HepG2 (cell line): ENCODE measurements around the gene TCF20. TPM values are rescaled to one million over a fixed set of nuclear protein-coding genes. Genes with fewer than 3 reads are reported as not detected.

ENCODE experiments used
- BHLHE40 ChIP-seq: IDR thresholded peaks from 2 replicates; pipeline ENCODE4 v1.6.1; 2011; ENCODE audit warnings: low read length, improper control_type of control experiment
- CBX2 ChIP-seq, 2 experiments: fragments of 200-600 bp in 1 of 2; sonication (generic); formaldehyde crosslinking in 1 of 2; IDR thresholded peaks; 2 replicates each; pipeline versions ENCODE4 v1.7.0 to v1.8.1; 2018 to 2022; ENCODE audit warnings: low read depth in 2 of 2, low read length in 1 of 2, mild to moderate bottlenecking in 1 of 2, missing genetic modification reagents in 1 of 2
- CEBPZ ChIP-seq: IDR thresholded peaks from 2 replicates; pipeline ENCODE4 v1.6.1; 2012; ENCODE audit warnings: low read length, improper control_type of control experiment
- HCFC1 ChIP-seq: fragments of 150-350 bp; IDR thresholded peaks from 2 replicates; pipeline ENCODE4 v1.6.1; 2014; ENCODE audit warnings: low read depth, low read length
- HNRNPL ChIP-seq: fragments of 200-400 bp; formaldehyde crosslinking; IDR thresholded peaks from 2 replicates; pipeline ENCODE4 v1.6.1; 2017; ENCODE audit warnings: mild to moderate bottlenecking, low read depth, low read length
- ISX ChIP-seq: sonication (generic); formaldehyde crosslinking; conservative IDR thresholded peaks from 2 replicates; pipeline ENCODE4 v1.5.0; 2020; ENCODE audit warnings: missing genetic modification reagents
- MAX ChIP-seq: IDR thresholded peaks from 2 replicates; pipeline ENCODE4 v1.6.1; 2012; ENCODE audit warnings: inconsistent platforms
- MAZ ChIP-seq, 2 experiments: sonication (generic) in 1 of 2; formaldehyde crosslinking in 1 of 2; IDR thresholded peaks; 2 replicates each; pipeline versions ENCODE4 v1.5.0 to v1.6.1; 2012 to 2020; ENCODE audit warnings: low read depth in 2 of 2, mild to moderate bottlenecking in 2 of 2, borderline replicate concordance in 1 of 2, improper control_type of control experiment in 1 of 2, low read length in 1 of 2, missing genetic modification reagents in 1 of 2, moderate library complexity in 1 of 2
- NFE2L1 ChIP-seq: sonication (generic); formaldehyde crosslinking; IDR thresholded peaks from 2 replicates; pipeline ENCODE4 v1.4.0; 2020; ENCODE audit warnings: missing genetic modification reagents, mild to moderate bottlenecking, borderline replicate concordance
- PHF21A ChIP-seq: sonication (generic); formaldehyde crosslinking; IDR thresholded peaks from 2 replicates; pipeline ENCODE4 v1.5.0; 2020; ENCODE audit warnings: mild to moderate bottlenecking, missing genetic modification reagents
- PHF8 ChIP-seq: sonication (generic); formaldehyde crosslinking; IDR thresholded peaks from 2 replicates; pipeline ENCODE4 v1.5.0; 2020; ENCODE audit warnings: missing genetic modification reagents
- RAD21 ChIP-seq: fragments of 450-650 bp; formaldehyde crosslinking; IDR thresholded peaks from 2 replicates; pipeline ENCODE4 v1.5.0; 2020; ENCODE audit warnings: mild to moderate bottlenecking
- REXO4 ChIP-seq: sonication (generic); formaldehyde crosslinking; IDR thresholded peaks from 2 replicates; pipeline ENCODE4 v1.8.0; 2022; ENCODE audit warnings: missing genetic modification reagents, mild to moderate bottlenecking, borderline replicate concordance
- RFXANK ChIP-seq: IDR thresholded peaks from 2 replicates; pipeline ENCODE4 v1.6.1; 2016
- SKI ChIP-seq: fragments of 450-650 bp; IDR thresholded peaks from one replicate; pipeline ENCODE4 v1.6.1; 2018; ENCODE audit warnings: mild to moderate bottlenecking; ENCODE audit not compliant: partially characterized antibody
- XBP1 ChIP-seq: sonication (generic); formaldehyde crosslinking; IDR thresholded peaks from 2 replicates; pipeline ENCODE4 v1.5.0; 2020; ENCODE audit warnings: missing genetic modification reagents
- ZNF232 ChIP-seq: sonication (generic); formaldehyde crosslinking; IDR thresholded peaks from 2 replicates; pipeline ENCODE4 v1.4.0; 2020; ENCODE audit warnings: missing genetic modification reagents, borderline replicate concordance
- ZNF530 ChIP-seq: sonication (generic); formaldehyde crosslinking; IDR thresholded peaks from 2 replicates; pipeline ENCODE4 v1.5.0; 2020; ENCODE audit warnings: low read depth, mild to moderate bottlenecking, missing genetic modification reagents
- ZNF549 ChIP-seq: sonication (generic); formaldehyde crosslinking; IDR thresholded peaks from 2 replicates; pipeline ENCODE4 v1.5.0; 2020; ENCODE audit warnings: missing genetic modification reagents
- ZNF570 ChIP-seq: sonication (generic); formaldehyde crosslinking; IDR thresholded peaks from 2 replicates; pipeline ENCODE4 v1.4.0; 2020; ENCODE audit warnings: mild to moderate bottlenecking, missing genetic modification reagents, borderline replicate concordance
- ZNF629 ChIP-seq: sonication (generic); formaldehyde crosslinking; conservative IDR thresholded peaks from 2 replicates; pipeline ENCODE4 v1.5.0; 2020; ENCODE audit warnings: missing genetic modification reagents
- ZNF720 ChIP-seq: sonication (generic); formaldehyde crosslinking; IDR thresholded peaks from 2 replicates; pipeline ENCODE4 v1.4.0; 2020; ENCODE audit warnings: missing genetic modification reagents
- ZNF747 ChIP-seq: sonication (generic); formaldehyde crosslinking; IDR thresholded peaks from 2 replicates; pipeline ENCODE4 v1.8.1; 2023; ENCODE audit warnings: missing genetic modification reagents, mild to moderate bottlenecking, borderline replicate concordance
- ZNF768 ChIP-seq: sonication (generic); formaldehyde crosslinking; IDR thresholded peaks from 2 replicates; pipeline ENCODE4 v1.4.0; 2020; ENCODE audit warnings: missing genetic modification reagents
- ZNF776 ChIP-seq: sonication (generic); formaldehyde crosslinking; IDR thresholded peaks from 2 replicates; pipeline ENCODE4 v1.4.0; 2020; ENCODE audit warnings: mild to moderate bottlenecking, missing genetic modification reagents
- ZNF781 ChIP-seq: sonication (generic); formaldehyde crosslinking; IDR thresholded peaks from 2 replicates; pipeline ENCODE4 v1.5.1; 2020; ENCODE audit warnings: borderline replicate concordance, mild to moderate bottlenecking, missing genetic modification reagents; ENCODE audit errors: not compliant biosample characterization
- ZNF878 ChIP-seq: sonication (generic); formaldehyde crosslinking; IDR thresholded peaks from 2 replicates; pipeline ENCODE4 v1.8.1; 2023; ENCODE audit warnings: mild to moderate bottlenecking, missing genetic modification reagents, moderate library complexity
- ZSCAN31 ChIP-seq: sonication (generic); formaldehyde crosslinking; IDR thresholded peaks from 2 replicates; pipeline ENCODE4 v1.5.0; 2020; ENCODE audit warnings: low read depth, mild to moderate bottlenecking, missing genetic modification reagents
- ZZZ3 ChIP-seq: sonication (generic); formaldehyde crosslinking; IDR thresholded peaks from 2 replicates; pipeline ENCODE4 v1.4.0; 2020; ENCODE audit warnings: missing genetic modification reagents, mild to moderate bottlenecking, borderline replicate concordance
- polyA plus RNA-seq, 8 experiments: library from polyadenylated mRNA; depleted of rRNA in 3 of 8; stranded (reverse) in 7 of 8; unstranded in 1 of 8; fragments of >200 nt; fragmentation: Illumina TruSeq in 4 of 8; extraction: Trizol in 4 of 8; gene quantifications; 2 replicates each; pipeline versions ENCODE4 v1.2.1 to v1.2.3, GENCODE V29; 2011 to 2016; ENCODE audit warnings: low read depth in 4 of 8, missing spikeins in 1 of 8, mixed read lengths in 1 of 8; ENCODE audit not compliant: insufficient read depth in 1 of 8
- total RNA-seq, 5 experiments: library from RNA; depleted of rRNA; stranded (reverse); fragments of >200 nt; fragmentation: Illumina TruSeq; extraction: Trizol; gene quantifications; 2 replicates each; pipeline ENCODE4 v1.2.3, GENCODE V29; 2016; ENCODE audit warnings: low read depth in 1 of 5
- TF ChIP-seq, protein P1 (sequence below): sonication (generic); formaldehyde crosslinking; IDR thresholded peaks from 2 replicates; pipeline ENCODE4 v1.8.1; 2022; ENCODE audit warnings: mild to moderate bottlenecking, missing genetic modification reagents

Gene TCF20
- total and polyA plus RNA-seq, 2 of the 13 experiments (the other 11 are each of a cell fraction or from before 2014, with no cell fraction given), result 12.8 to 23.7 TPM

DNA sequence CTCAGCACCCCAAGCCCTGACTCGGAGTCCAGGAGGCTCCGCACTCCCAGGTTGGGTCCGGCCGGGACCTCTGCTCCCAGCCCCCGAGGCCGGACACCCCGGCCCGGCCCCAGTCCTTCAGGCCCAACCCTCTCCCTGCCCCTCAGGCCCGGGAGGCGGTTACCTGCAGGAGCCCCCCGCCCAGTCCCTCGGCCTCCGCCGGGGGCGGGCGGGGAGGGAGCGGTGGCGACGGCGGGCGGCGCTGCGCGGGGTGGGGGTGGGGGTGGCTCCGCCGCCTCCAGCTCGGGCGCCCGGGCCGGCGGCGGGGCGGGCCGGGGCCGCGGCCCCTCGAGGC lies 310 bp downstream of the TCF20 start (continued):
- TF ChIP-seq ZNF720 (CRISPR knock-in tag) (no peak), CEBPZ (no peak), BHLHE40 (no peak), PHF8 (CRISPR knock-in tag) (peak; percentile 42), PHF21A (CRISPR knock-in tag) (no peak), RAD21 (CRISPR knock-in tag) (no peak), SKI (no peak), CBX2 (IDR thresholded peaks at IDR 0.05; ENCODE audit: low read depth, low read length) (no peak), CBX2 (CRISPR knock-in tag; IDR thresholded peaks at IDR 0.05; ENCODE audit: low read depth) (no peak), ZNF768 (0 out of 2 replicates have a peak, but pooled peaks have one; percentile 4), ZNF530 (CRISPR knock-in tag) (no peak), ZZZ3 (CRISPR knock-in tag) (no peak), ISX (no peak), ZNF629 (no peak), NFE2L1 (CRISPR knock-in tag) (no peak), XBP1 (CRISPR knock-in tag) (no peak), ZNF570 (CRISPR knock-in tag) (no peak), ZNF747 (CRISPR knock-in tag) (no peak), ZNF878 (CRISPR knock-in tag) (no peak), ZNF549 (no peak), ZSCAN31 (CRISPR knock-in tag) (no peak), HNRNPL (0 out of 2 replicates have a peak, but pooled peaks have one; percentile 11), REXO4 (CRISPR knock-in tag) (no peak), ZNF776 (CRISPR knock-in tag) (no peak), RFXANK (CRISPR knock-in tag) (no peak), MAZ (IDR thresholded peaks at IDR 0.05; ENCODE audit: borderline replicate concordance, low read depth, low read length) (no peak), MAZ (CRISPR knock-in tag; IDR thresholded peaks at IDR 0.05; ENCODE audit: low read depth) (no peak; the same call in 1 of the 2 replicates), MAX (no peak), HCFC1 (no peak), ZNF232 (CRISPR knock-in tag) (no peak), ZNF781 (CRISPR knock-in tag) (no peak)
- TF ChIP-seq, protein P1, sequence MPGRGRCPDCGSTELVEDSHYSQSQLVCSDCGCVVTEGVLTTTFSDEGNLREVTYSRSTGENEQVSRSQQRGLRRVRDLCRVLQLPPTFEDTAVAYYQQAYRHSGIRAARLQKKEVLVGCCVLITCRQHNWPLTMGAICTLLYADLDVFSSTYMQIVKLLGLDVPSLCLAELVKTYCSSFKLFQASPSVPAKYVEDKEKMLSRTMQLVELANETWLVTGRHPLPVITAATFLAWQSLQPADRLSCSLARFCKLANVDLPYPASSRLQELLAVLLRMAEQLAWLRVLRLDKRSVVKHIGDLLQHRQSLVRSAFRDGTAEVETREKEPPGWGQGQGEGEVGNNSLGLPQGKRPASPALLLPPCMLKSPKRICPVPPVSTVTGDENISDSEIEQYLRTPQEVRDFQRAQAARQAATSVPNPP (CRISPR knock-in tag), result no peak
